HUES64 (cell line): Measurements from ENCODE around the gene FCMR.

ENCODE experiments used
- H3K27ac ChIP-seq: 2 replicates; pipeline ENCODE4 v1.7.0; 2013; ENCODE audit warnings: low read depth, low read length, inconsistent platforms
- H3K27me3 ChIP-seq: 2 replicates; pipeline ENCODE4 v1.6.1; 2013; ENCODE audit warnings: mild to moderate bottlenecking, low read length; ENCODE audit not compliant: insufficient read depth
- H3K36me3 ChIP-seq: 2 replicates; pipeline ENCODE4 v1.6.1; 2013; ENCODE audit warnings: mild to moderate bottlenecking, low read length; ENCODE audit not compliant: insufficient read depth
- H3K4me1 ChIP-seq: 2 replicates; pipeline ENCODE4 v1.6.1; 2013; ENCODE audit warnings: mild to moderate bottlenecking, low read length, moderate library complexity; ENCODE audit not compliant: insufficient read depth
- H3K4me3 ChIP-seq: 2 replicates; pipeline ENCODE4 v1.5.1; 2013; ENCODE audit warnings: mild to moderate bottlenecking, low read length, moderate library complexity
- H3K9ac ChIP-seq: 2 replicates; pipeline ENCODE4 v1.6.1; 2013; ENCODE audit warnings: mild to moderate bottlenecking, low read depth, low read length
- H3K9me3 ChIP-seq: 2 replicates; pipeline ENCODE4 v1.6.1; 2013; ENCODE audit warnings: low read depth, low read length; ENCODE audit not compliant: insufficient read depth
- WGBS: fragments of 150-250, 120-280 bp; methylation state at CpG from one replicate; pipeline ENCODE4 v1.1.7; 2013; ENCODE audit warnings: missing lambda C conversion rate; 5-methylcytosine and 5-hydroxymethylcytosine counted together

FCMR gene

GRCh38 chr1:206883876-206884275, 37.9 kb downstream of the FCMR start:
- Histone ChIP-seq H3K9ac (no peak overlapping the region), H3K4me1 (no peaks in the 10 kb centered on the region), H3K4me3 (no peak overlapping the region), H3K27me3 (no peaks in the 10 kb centered on the region), H3K36me3 (no peaks in the 10 kb centered on the region), H3K27ac (no peak overlapping the region), H3K9me3 (0 out of 2 replicates have a peak, but pooled peaks cover 3% of the 10 kb centered on the region)
- WGBS: 94% methylated on average over 2 of the region's 2 CpGs

- H3K4me1 ChIP-seq: no peaks in the 10 kb centered on the region
- no peaks in the 10 kb centered on the region for H3K27me3 ChIP-seq
- no peaks in the 10 kb centered on the region for H3K36me3 ChIP-seq
- no peak overlapping the region for H3K4me3 ChIP-seq
- no peak overlapping the region for H3K27ac ChIP-seq
- no peak overlapping the region for H3K9ac ChIP-seq
- peaks cover 10% of the 10 kb centered on the region for H3K9me3 ChIP-seq
- 94% methylated on average over 1 of the region's 1 CpG for WGBS
These were observed 38.6 kb downstream of the FCMR start for GRCh38 chr1:206883160-206883559.

- H3K9ac ChIP-seq: no peak overlapping the region
- H3K27ac ChIP-seq: no peak overlapping the region
- H3K9me3 ChIP-seq: peaks cover 14% of the 10 kb centered on the region
- H3K27me3 ChIP-seq: no peaks in the 10 kb centered on the region
- H3K4me3 ChIP-seq: no peak overlapping the region
- H3K4me1 ChIP-seq: no peaks in the 10 kb centered on the region
- WGBS: 74% methylated on average over 2 of the region's 3 CpGs
- H3K36me3 ChIP-seq: no peaks in the 10 kb centered on the region
These were observed 39.2 kb downstream of the FCMR start for GRCh38 chr1:206882555-206882954.

- H3K4me3 ChIP-seq: no peak overlapping the region
- no peaks in the 10 kb centered on the region for H3K36me3 ChIP-seq
- H3K27ac ChIP-seq: no peak overlapping the region
- H3K9ac ChIP-seq: no peak overlapping the region
- WGBS: 86% methylated on average over 3 of the region's 3 CpGs
- no peaks in the 10 kb centered on the region for H3K4me1 ChIP-seq
- no peaks in the 10 kb centered on the region for H3K27me3 ChIP-seq
- peaks cover 20% of the 10 kb centered on the region for H3K9me3 ChIP-seq
These were observed 41.4 kb downstream of the FCMR start for GRCh38 chr1:206880314-206880713.

DNA sequence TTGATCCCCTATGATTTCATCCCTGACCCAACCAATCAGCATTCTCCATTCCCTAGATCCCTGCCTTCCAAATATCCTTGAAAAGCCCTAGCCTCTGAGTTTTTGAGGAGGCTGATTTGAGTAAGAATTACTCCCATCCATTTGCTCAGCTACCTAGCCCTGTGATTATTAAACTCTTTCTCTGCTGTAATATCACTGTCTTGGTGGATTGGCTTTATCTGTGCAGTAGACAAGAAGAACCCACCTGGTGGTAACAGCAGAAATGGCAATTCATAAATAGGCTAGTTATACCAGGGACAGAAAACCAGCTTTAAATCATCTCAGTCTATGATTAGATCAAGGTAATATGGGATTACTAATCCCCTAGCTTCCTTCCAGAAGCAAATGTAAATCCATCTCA, 43.3 kb downstream of the FCMR start:
- Histone ChIP-seq H3K27ac (no peak overlapping the region), H3K9me3 (peaks cover 20% of the 10 kb centered on the region), H3K27me3 (no peaks in the 10 kb centered on the region), H3K36me3 (no peaks in the 10 kb centered on the region), H3K9ac (no peak overlapping the region), H3K4me1 (no peaks in the 10 kb centered on the region), H3K4me3 (no peak overlapping the region)

- Histone ChIP-seq H3K27ac (no peak overlapping the region), H3K4me1 (no peaks in the 10 kb centered on the region), H3K4me3 (no peak overlapping the region), H3K9me3 (peaks cover 20% of the 10 kb centered on the region), H3K9ac (no peak overlapping the region), H3K36me3 (no peaks in the 10 kb centered on the region), H3K27me3 (no peaks in the 10 kb centered on the region)
- 90% methylated on average over 2 of the region's 3 CpGs for WGBS
These were observed 45.9 kb downstream of the FCMR start for GRCh38 chr1:206875752-206876377.

- no peak overlapping the region for H3K4me3 ChIP-seq
- H3K27me3 ChIP-seq: no peaks in the 10 kb centered on the region
- H3K9ac ChIP-seq: no peak overlapping the region
- no peaks in the 10 kb centered on the region for H3K36me3 ChIP-seq
- H3K9me3 ChIP-seq: peaks cover 16% of the 10 kb centered on the region
- no peaks in the 10 kb centered on the region for H3K4me1 ChIP-seq
- no peak overlapping the region for H3K27ac ChIP-seq
- WGBS: 91% methylated on average over 3 of the region's 3 CpGs
These were observed 48.0 kb downstream of the FCMR start for GRCh38 chr1:206873603-206874188.

DNA sequence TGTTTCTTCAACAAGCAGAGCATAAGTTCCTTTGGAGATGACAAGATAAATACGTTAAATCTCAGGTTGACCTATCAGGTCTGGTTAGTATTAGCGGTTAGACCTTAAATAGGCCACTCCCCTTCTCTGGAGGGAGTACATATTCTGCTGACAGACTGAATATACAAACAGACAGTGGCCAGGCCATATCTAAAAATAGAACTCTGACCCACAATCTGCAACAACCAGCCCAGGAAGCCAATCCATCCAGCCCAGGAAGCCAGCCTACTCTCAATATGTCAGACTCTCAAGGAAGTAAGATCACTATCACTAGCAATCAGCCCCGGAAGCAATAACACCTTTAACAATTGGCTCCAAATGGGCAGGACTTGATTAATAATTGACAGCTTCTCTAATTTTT, 49.6 kb downstream of the FCMR start:
- Histone ChIP-seq H3K4me3 (no peak overlapping the region), H3K4me1 (no peaks in the 10 kb centered on the region)
- WGBS: 99% methylated on average over 3 of the region's 3 CpGs

DNA sequence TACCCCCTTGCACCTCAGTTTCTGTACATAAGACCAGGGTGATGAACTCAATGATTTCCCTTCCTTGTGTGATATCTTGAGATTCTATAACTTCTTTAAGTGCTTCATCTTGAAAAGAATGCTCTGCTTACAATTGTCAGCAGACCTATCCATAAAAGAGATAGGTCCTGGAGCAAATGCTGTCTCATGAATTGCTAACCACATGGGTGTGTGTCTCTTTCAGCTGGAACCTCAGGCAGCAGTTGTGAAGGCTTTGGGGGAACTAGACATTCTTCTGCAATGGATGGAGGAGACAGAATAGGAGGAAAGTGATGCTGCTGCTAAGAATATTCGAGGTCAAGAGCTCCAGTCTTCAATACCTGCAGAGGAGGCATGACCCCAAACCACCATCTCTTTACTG, 53.5 kb downstream of the FCMR start:
- Histone ChIP-seq H3K27ac (no peak overlapping the region), H3K27me3 (no peaks in the 10 kb centered on the region), H3K4me1 (no peaks in the 10 kb centered on the region), H3K36me3 (no peaks in the 10 kb centered on the region), H3K9me3 (no peaks in the 10 kb centered on the region), H3K9ac (no peak overlapping the region), H3K4me3 (no peak overlapping the region)
- 67% methylated on average over 1 of the region's 1 CpG for WGBS

More for the DNA sequence above, 49.6 kb downstream of the FCMR start:
- no peaks in the 10 kb centered on the region for H3K27me3 ChIP-seq
- H3K27ac ChIP-seq: no peak overlapping the region
- no peak overlapping the region for H3K9ac ChIP-seq
- H3K36me3 ChIP-seq: no peaks in the 10 kb centered on the region
- 0 out of 2 replicates have a peak, but pooled peaks cover 4% of the 10 kb centered on the region for H3K9me3 ChIP-seq

DNA sequence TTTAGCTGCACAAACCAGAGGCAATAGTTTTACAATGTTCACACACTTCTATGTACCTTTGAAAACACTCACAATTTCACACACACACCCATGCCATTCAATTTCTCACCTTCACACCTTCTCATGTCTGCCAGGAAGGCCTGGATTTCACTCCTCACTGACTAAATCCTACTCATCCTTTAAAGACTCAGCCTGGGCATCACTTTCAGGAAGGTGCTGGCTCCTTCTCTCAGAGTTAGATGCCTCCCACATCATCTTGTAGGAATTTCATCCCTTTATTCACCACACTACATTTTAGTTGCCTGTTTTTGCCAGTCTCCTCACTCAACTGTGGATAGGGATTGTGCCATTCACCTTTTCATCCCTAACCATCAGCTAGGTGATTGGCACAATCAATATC, 54.0 kb downstream of the FCMR start:
- no peak overlapping the region for H3K4me3 ChIP-seq
- H3K27ac ChIP-seq: no peak overlapping the region
- H3K27me3 ChIP-seq: no peaks in the 10 kb centered on the region
- H3K36me3 ChIP-seq: no peaks in the 10 kb centered on the region
- no peaks in the 10 kb centered on the region for H3K9me3 ChIP-seq
- no peaks in the 10 kb centered on the region for H3K4me1 ChIP-seq
- H3K9ac ChIP-seq: no peak overlapping the region

DNA sequence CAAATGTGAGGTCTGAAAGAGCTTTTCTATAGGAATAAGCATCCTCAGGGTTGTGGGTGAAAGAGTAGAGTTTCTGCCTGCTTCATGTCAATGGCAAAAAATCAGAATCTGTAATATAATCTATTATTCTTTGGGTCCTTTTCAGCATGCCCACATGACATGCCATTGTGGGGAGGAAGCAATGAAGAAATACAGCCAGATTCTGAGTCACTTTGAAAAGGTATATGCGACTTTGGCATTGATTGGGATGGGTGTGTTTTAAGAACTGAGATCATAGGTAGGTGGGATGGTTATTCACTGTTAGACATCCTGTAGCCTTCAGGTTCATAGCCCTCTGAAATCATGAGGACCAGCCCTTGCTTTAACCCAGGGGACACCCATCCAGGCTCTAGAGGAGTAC, 54.5 kb downstream of the FCMR start:
- Histone ChIP-seq H3K27me3 (no peaks in the 10 kb centered on the region), H3K4me3 (no peak overlapping the region), H3K9me3 (no peaks in the 10 kb centered on the region), H3K9ac (no peak overlapping the region), H3K36me3 (no peaks in the 10 kb centered on the region), H3K27ac (no peak overlapping the region), H3K4me1 (no peaks in the 10 kb centered on the region)
- WGBS: 88% methylated on average over 1 of the region's 1 CpG

- no peak overlapping the region for H3K9ac ChIP-seq
- no peaks in the 10 kb centered on the region for H3K4me1 ChIP-seq
- H3K27ac ChIP-seq: no peak overlapping the region
- H3K27me3 ChIP-seq: no peaks in the 10 kb centered on the region
- H3K4me3 ChIP-seq: no peak overlapping the region
- no peaks in the 10 kb centered on the region for H3K9me3 ChIP-seq
- H3K36me3 ChIP-seq: no peaks in the 10 kb centered on the region
- WGBS: no CpG with 5 or more reads among the region's 2 CpGs
These were observed 55.7 kb downstream of the FCMR start for GRCh38 chr1:206866062-206866461.
